ENCODE measurements around the gene ST3GAL6.
A peak's percentile ranks its signal among the peaks of the same experiment; 100 is the strongest.

Gene ST3GAL6

GRCh38 chr3:98730338-98730737, 32.8 kb upstream of the ST3GAL6 start:
- no peaks in the 10 kb centered on the region for H3K27me3 ChIP-seq (ENCODE audit: insufficient read depth, poor library complexity, severe bottlenecking)
- DNase-seq (ENCODE audit: low spot score) = no peak
- no peaks in the 10 kb centered on the region for H3K9me3 ChIP-seq (ENCODE audit: severe bottlenecking)
- H3K4me1 ChIP-seq (ENCODE audit: insufficient read depth, poor library complexity, severe bottlenecking) = no peaks in the 10 kb centered on the region
- no peak overlapping the region for H3K4me3 ChIP-seq (ENCODE audit: severe bottlenecking)
- ATAC-seq (ENCODE audit: low read depth) = peak; percentile 73
- no peaks in the 10 kb centered on the region for H3K36me3 ChIP-seq (ENCODE audit: low read depth)
- no peak for TF ChIP-seq CTCF (IDR thresholded peaks at IDR 0.05; ENCODE audit: poor library complexity, severe bottlenecking)
- H3K27ac ChIP-seq (ENCODE audit: poor library complexity, severe bottlenecking) = no peak overlapping the region

- no peaks in the 10 kb centered on the region for H3K9me3 ChIP-seq (ENCODE audit: severe bottlenecking)
- no peaks in the 10 kb centered on the region for H3K27me3 ChIP-seq (ENCODE audit: insufficient read depth, poor library complexity, severe bottlenecking)
- no peak for TF ChIP-seq CTCF (IDR thresholded peaks at IDR 0.05; ENCODE audit: poor library complexity, severe bottlenecking)
- DNase-seq (ENCODE audit: low spot score) (no peak), ATAC-seq (ENCODE audit: low read depth) (no peak)
- no peaks in the 10 kb centered on the region for H3K4me1 ChIP-seq (ENCODE audit: insufficient read depth, poor library complexity, severe bottlenecking)
- H3K27ac ChIP-seq (ENCODE audit: poor library complexity, severe bottlenecking) = no peak overlapping the region
- no peaks in the 10 kb centered on the region for H3K36me3 ChIP-seq (ENCODE audit: low read depth)
- H3K4me3 ChIP-seq (ENCODE audit: severe bottlenecking) = no peak overlapping the region
Observed at GRCh38 chr3:98730886-98731537, 32.1 kb upstream of the ST3GAL6 start.

GRCh38 chr3:98731720-98732285, 31.3 kb upstream of the ST3GAL6 start:
- Histone ChIP-seq H3K27ac (ENCODE audit: poor library complexity, severe bottlenecking) (no peak overlapping the region), H3K27me3 (ENCODE audit: insufficient read depth, poor library complexity, severe bottlenecking) (no peaks in the 10 kb centered on the region), H3K4me1 (ENCODE audit: insufficient read depth, poor library complexity, severe bottlenecking) (no peaks in the 10 kb centered on the region), H3K36me3 (ENCODE audit: low read depth) (no peaks in the 10 kb centered on the region), H3K9me3 (ENCODE audit: severe bottlenecking) (no peaks in the 10 kb centered on the region), H3K4me3 (ENCODE audit: severe bottlenecking) (peak overlapping the region; percentile 61)
- ATAC-seq (ENCODE audit: low read depth) = no peak
- no peak for TF ChIP-seq CTCF (IDR thresholded peaks at IDR 0.05; ENCODE audit: poor library complexity, severe bottlenecking)
- DNase-seq (ENCODE audit: low spot score) = no peak

- DNase-seq (ENCODE audit: low spot score) (peak; percentile 52), ATAC-seq (ENCODE audit: low read depth) (peak; percentile 67)
- no peaks in the 10 kb centered on the region for H3K4me1 ChIP-seq (ENCODE audit: insufficient read depth, poor library complexity, severe bottlenecking)
- no peaks in the 10 kb centered on the region for H3K9me3 ChIP-seq (ENCODE audit: severe bottlenecking)
- no peak overlapping the region for H3K27ac ChIP-seq (ENCODE audit: poor library complexity, severe bottlenecking)
- H3K36me3 ChIP-seq (ENCODE audit: low read depth) = no peaks in the 10 kb centered on the region
- no peaks in the 10 kb centered on the region for H3K27me3 ChIP-seq (ENCODE audit: insufficient read depth, poor library complexity, severe bottlenecking)
- peak overlapping the region; percentile 61 for H3K4me3 ChIP-seq (ENCODE audit: severe bottlenecking)
- TF ChIP-seq CTCF (IDR thresholded peaks at IDR 0.05; ENCODE audit: poor library complexity, severe bottlenecking) = no peak
Observed at GRCh38 chr3:98732286-98733052, 30.7 kb upstream of the ST3GAL6 start.

Measured in RWPE2 (cell line).